ENCODE measurements around the gene MVK.

- TF ChIP-seq CTCF (conservative IDR thresholded peaks at IDR 0.05; ENCODE audit: low read length): no peak
- no peak for TF ChIP-seq EZH2phosphoT487 (IDR thresholded peaks at IDR 0.05; ENCODE audit: borderline replicate concordance)
Measured at GRCh38 chr12:109531411-109531810, 42.2 kb upstream of the MVK start.
